HepG2 (cell line): ENCODE data around the gene AGTRAP.

Experiments used
- PHB2 ChIP-seq: fragments of 450-650 bp; IDR thresholded peaks from 2 replicates; pipeline ENCODE4 v1.6.1; 2018; ENCODE audit not compliant: partially characterized antibody
- YY1 ChIP-seq: IDR thresholded peaks from 2 replicates; pipeline ENCODE4 v1.6.1; 2011; ENCODE audit warnings: low read length, low read depth, moderate library complexity, mild to moderate bottlenecking; ENCODE audit not compliant: insufficient read depth, insufficient replicate concordance
- TF ChIP-seq, protein P1 (sequence below): sonication (generic); formaldehyde crosslinking; IDR thresholded peaks from 2 replicates; pipeline ENCODE4 v1.4.0; 2020; ENCODE audit warnings: missing genetic modification reagents

- TF ChIP-seq YY1 (no peak), PHB2 (no peak)
- TF ChIP-seq, protein P1, sequence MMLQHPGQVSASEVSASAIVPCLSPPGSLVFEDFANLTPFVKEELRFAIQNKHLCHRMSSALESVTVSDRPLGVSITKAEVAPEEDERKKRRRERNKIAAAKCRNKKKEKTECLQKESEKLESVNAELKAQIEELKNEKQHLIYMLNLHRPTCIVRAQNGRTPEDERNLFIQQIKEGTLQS (CRISPR knock-in tag): no peak
Measured at GRCh38 chr1:11690397-11691301, 45.3 kb upstream of the AGTRAP start.
